NCI-H1092 treated with DMSO at 0.1 percent for 48 hours (cell line): ENCODE measurements around the gene JAKMIP1.

Experiments used
- DNase-seq: peaks from one replicate; lab custom pipeline; 2025; lab: John Stamatoyannopoulos, UW

The JAKMIP1 gene

DNA sequence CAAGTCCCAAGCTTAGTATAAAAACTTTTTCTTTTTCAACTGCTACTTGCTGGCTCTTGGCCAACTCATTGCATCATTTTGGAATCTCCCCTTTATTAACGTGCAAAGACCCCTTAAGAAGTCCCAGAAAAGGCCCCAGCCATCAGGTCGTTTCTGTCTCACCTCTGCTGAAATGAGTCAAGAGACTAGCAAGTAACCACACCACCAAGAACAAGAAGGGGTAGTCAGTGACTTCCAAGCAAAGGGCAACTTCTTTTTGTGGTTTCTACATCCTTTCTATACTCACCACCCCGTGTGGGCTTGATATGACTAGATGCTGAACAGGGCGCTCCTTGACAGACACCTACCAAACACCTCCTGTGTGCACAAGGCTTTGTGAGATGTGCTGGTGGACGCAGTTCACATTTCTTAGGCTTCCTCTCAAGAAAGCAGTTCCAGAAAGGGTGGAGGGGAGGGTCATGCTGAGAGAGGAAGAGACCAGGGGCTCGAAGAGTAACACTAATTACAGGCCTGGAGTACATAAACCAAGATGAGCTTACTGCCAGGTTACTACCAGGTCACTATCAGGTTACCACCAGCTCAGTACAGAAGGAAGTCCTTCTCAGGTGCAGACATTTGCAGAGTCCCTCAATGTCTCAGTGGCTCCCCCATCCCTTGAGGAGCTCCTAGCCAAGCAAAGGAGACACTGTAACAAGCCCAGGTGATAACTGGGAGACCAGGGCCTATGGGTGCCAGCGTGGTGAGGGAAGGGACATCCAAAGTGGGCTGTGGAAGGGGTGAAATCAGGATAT is 19.3 kb downstream of the JAKMIP1 start:
- no peak for DNase-seq

GRCh38 chr4:6179362-6179761 is 21.0 kb downstream of the JAKMIP1 start:
- no peak for DNase-seq

DNA sequence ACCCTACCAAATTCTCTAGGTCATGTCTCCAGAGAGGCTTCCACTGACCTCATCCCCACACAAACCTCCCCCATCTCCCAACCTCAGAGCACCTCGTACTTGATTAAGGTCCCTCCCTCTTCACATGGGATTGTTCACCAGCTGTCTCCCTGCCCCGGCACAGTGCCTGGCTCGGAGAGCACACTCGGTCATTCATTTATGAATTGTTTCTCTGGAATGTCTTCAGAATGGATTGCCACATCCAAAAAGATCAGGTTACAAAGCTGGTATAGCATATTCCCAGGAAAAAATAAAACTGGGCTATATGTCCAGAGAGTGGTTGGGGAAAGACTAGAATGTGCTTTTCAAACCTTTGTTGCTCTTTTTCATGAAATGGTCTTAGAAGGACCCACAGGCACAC is 21.6 kb downstream of the JAKMIP1 start:
- DNase-seq = no peak

GRCh38 chr4:6177587-6178197 is 22.7 kb downstream of the JAKMIP1 start:
- no peak for DNase-seq

DNA sequence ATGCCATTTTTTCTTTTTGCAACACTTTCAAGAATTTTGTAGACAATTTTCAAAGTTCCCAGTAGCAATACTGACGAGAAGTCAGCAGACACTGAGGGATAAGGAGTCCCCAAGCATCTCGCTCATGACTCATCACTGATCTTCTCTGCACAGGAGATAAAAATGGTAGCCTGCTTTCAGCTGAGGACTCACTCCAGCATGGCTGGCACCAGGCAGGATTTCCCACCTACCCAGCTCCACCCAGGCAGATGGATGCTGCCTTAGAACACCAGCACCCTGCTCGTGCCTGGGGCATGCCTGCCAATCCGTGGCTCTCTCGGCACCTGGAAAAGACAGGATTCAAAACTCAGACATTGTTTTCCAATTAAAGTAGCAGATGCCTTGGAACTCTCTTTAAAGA is 24.9 kb downstream of the JAKMIP1 start:
- no peak for DNase-seq

DNA sequence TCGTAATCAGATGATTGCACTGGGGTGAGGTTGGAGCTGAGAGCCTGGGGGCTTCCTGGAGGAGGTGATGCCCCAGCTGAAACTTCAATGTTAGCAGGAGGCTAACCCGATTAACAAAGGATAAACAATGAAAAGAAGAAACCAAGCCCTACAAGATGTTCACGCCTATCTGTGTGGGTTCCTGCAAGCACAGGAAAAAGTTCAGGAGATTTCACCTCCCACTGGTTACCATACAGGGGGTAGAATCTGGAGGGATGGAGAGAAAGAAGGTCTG is 27.5 kb downstream of the JAKMIP1 start:
- DNase-seq = no peak

- DNase-seq = no peak
These were observed 28.0 kb downstream of the JAKMIP1 start for GRCh38 chr4:6172093-6172926.

DNA sequence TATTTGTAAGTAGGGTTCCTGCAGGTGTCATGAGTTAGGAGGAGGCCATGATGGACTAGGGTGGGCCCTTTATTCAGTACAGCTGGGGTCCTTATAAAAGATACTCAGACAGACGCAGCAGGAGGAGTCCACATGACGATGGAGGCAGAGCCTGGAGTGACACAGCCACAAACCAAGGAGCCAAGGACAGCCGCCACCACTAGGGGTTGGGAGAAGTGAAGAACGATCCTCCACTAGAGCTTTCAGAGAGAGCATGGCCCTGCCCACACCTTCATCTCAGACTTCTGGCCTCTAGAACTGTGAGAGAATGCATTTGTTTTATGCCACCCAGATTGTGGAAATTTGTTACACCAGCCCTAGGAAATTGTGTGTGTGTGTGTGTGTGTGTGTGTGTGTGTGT is 31.1 kb downstream of the JAKMIP1 start:
- DNase-seq = no peak

- DNase-seq = no peak
These were observed 34.6 kb downstream of the JAKMIP1 start for GRCh38 chr4:6165766-6166165.

GRCh38 chr4:6162885-6163284 is 37.5 kb downstream of the JAKMIP1 start:
- DNase-seq = no peak

DNA sequence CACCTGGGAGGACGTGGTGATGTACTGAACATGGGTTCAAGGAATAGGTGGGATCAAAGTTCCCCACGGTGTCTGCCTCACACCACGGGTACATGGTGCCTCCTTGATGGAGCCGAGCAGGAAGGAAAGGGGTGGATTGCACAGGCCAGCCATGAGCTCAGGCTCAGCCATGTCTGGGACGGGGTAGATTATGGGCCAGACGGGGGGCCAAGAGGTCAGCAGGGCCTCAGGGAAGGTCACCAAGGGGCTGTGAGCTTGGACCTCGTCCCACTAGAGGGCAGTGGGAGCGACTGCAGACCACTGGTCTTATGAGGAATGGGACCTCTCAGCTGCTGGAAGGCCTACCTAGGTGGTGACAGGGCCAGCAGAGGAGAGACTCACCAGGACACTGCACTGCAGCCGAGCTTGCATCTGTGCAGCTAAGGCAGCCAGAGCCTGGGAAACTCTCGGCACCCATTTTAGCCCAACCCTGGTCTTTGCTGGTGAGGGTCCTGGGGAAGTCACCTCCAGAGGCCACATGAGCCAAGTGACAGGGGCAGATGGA is 38.4 kb downstream of the JAKMIP1 start:
- no peak for DNase-seq

GRCh38 chr4:6160536-6160935 is 39.8 kb downstream of the JAKMIP1 start:
- DNase-seq = no peak

DNA sequence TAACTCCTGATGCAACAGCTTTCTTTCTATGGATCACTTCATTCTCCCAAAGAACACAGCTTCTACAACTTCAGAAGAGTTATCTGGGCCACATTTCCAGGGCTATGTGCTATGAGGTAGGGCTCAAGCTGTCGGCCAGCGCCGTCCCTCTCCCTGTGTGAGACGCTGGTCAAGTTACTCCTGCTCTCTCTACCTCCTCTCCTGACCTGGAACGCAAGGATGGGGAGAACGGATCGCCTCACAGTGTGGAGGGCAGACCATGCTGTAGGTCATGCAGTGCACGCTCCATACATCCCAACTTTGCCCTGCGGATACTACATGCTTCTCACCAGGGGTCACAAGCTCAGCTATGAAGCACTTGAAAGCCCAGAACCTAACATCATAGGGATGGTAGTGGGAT is 42.4 kb downstream of the JAKMIP1 start:
- no peak for DNase-seq

DNA sequence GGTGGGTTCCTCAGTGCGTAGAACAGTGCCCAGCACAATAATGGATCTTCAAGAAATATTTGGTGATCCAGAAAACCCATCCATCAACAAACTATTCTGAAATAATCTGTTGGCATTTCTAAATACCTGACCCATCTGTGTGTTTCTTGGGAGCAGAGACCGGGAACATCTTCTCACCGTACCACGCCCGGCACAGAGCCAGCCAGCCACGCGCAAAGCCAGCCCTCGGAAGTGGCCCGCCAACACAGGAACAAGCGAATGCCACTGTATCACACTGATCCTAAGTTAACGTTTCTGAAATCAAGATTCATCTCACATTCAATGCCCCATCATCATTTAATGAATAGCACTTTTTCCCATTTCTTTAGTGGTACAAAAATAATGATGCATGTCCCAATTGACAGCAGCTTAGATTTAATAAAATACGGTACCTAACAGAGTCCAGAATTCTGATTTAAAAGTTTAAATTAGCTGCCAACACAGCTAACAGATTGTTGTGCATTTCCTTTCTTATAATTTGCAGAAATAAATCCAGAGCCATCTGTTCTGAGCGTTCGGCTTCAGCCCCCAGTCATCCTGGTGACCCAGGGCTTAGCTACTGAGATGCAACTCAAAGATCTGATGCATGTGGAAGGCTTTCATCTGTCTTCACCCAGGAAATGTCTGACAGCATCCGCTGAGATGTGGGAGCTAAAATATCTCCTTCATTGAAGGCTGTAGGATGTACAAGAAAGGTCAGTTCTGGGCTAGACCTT is 44.2 kb downstream of the JAKMIP1 start:
- DNase-seq = no peak

- no peak for DNase-seq
These were observed 45.5 kb downstream of the JAKMIP1 start for GRCh38 chr4:6154875-6155274.

GRCh38 chr4:6153874-6154273 is 46.5 kb downstream of the JAKMIP1 start:
- no peak for DNase-seq

- no peak for DNase-seq
These were observed 47.3 kb downstream of the JAKMIP1 start for GRCh38 chr4:6152869-6153705.

DNA sequence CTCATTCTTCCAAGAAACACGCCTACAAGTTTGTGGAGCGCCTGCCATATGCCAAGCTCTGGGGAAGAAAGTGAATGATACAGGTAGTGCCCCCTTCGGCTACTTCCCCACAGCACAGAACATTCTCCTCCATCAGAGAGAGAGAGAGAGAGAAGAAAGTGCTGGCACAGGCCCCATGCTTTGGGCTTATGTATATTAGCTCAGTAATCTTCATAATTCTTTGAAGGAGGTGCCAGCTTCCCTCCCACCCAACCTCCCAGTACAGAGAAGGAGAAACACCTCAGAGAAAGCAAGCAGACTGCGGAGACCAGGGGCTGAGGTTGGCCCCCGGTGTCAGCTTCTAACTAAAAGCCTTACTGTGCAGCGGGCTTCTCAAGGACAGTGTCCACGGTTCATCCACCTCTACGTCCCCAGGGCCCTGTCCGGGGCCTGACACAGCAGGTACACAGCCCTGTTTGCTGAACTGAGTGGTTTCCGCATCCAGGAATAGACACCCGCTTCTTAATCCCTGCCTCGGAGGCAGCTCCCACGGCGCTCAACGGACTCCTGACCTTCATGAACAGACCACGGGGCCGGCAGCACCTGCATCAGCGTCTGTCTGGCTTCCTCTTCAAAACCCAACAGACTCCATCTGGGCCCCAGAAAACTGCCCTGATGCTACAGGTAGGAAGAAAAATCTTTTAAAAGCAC is 50.2 kb downstream of the JAKMIP1 start:
- DNase-seq = no peak

DNA sequence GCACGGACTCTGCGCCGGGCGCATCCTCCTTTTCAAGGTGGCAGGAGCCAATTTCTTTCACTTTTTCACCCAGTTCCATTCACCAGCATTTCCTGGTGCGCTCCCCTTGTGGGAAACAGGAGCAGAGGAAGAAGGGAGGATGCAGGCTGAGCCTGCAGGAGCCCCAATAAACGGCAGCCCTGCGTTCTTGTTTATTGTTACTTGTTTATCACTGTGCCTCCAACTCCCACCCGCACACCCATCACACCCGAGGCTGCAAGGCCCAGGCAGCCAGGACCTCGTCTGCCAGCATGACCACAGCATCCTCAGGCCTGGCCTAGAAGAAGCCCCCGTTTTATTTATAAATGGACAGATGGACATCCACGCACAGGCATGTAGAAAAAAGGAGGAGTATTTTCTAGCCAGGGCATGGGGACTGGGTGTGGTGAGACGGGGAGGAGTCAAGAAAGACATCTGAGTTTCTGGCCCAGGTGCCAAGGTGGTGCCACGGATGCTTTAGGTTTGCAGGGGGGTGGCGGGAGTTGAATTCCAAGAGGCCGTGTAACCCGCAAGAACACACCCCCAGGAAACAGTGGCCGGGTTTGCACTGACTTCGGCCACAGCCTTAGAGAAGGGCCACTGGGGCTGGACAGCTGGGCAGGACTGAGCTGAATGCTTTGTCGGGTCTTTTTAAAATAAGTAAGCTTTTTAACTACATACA is 51.7 kb downstream of the JAKMIP1 start:
- no peak for DNase-seq

- DNase-seq = no peak
These were observed 52.9 kb downstream of the JAKMIP1 start for GRCh38 chr4:6147441-6147840.
